HL-60 (cell line): ENCODE results near the gene GPR78.

ENCODE experiments used
- DNase-seq, 2 experiments: peaks; one replicate each; pipeline ENCODE4 v3.0.0-alpha.2; 2010 to 2020; ENCODE audit warnings: low read depth in 1 of 2, low spot score in 1 of 2
- H3K27ac ChIP-seq: fragments of 250-450 bp; sonication (Bioruptor Pico); replicated peaks from 2 replicates; pipeline ENCODE4 v1.5.1; 2020; ENCODE audit warnings: mild to moderate bottlenecking, moderate library complexity
- H3K27me3 ChIP-seq: fragments of 250-450 bp; sonication (Bioruptor Pico); 2 replicates; pipeline ENCODE4 v1.5.1; 2021; ENCODE audit warnings: mild to moderate bottlenecking, moderate library complexity; ENCODE audit not compliant: insufficient read depth, poor library complexity, severe bottlenecking
- H3K4me3 ChIP-seq: replicated peaks from 2 replicates; pipeline ENCODE4 v1.5.1; 2011; ENCODE audit warnings: mild to moderate bottlenecking, control low read depth, low read length; ENCODE audit not compliant: insufficient read depth
- CTCF ChIP-seq: IDR thresholded peaks from one replicate; pipeline ENCODE4 v1.5.1; 2011; ENCODE audit warnings: low read length, control low read depth, inconsistent platforms; ENCODE audit not compliant: insufficient read depth
- GABPA ChIP-seq: IDR thresholded peaks from 2 replicates; pipeline ENCODE4 v1.6.1; 2012; ENCODE audit warnings: low read depth
- POLR2AphosphoS5 ChIP-seq: IDR thresholded peaks from 2 replicates; pipeline ENCODE4 v1.6.1; 2012; ENCODE audit warnings: low read depth
- REST ChIP-seq: IDR thresholded peaks from 2 replicates; pipeline ENCODE4 v1.6.1; 2012; ENCODE audit warnings: low read depth; ENCODE audit not compliant: insufficient replicate concordance
- SPI1 ChIP-seq: IDR thresholded peaks from 2 replicates; pipeline ENCODE4 v1.6.1; 2012; ENCODE audit warnings: low read depth, mild to moderate bottlenecking, borderline replicate concordance

The GPR78 gene

GRCh38 chr4:8599657-8600056, 19.5 kb downstream of the GPR78 start:
- Histone ChIP-seq H3K4me3 (no peak overlapping the region), H3K27ac (no peak overlapping the region), H3K27me3 (no peaks in the 10 kb centered on the region)
- TF ChIP-seq GABPA (no peak), CTCF (no peak), SPI1 (no peak), POLR2AphosphoS5 (no peak), REST (no peak)
- no peak for DNase-seq

GRCh38 chr4:8600266-8600665, 20.1 kb downstream of the GPR78 start:
- TF ChIP-seq POLR2AphosphoS5, result no peak
- no peak for TF ChIP-seq GABPA
- no peak for TF ChIP-seq CTCF
- TF ChIP-seq SPI1, result no peak
- no peak for TF ChIP-seq REST
- Histone ChIP-seq H3K27ac (no peak overlapping the region), H3K4me3 (no peak overlapping the region), H3K27me3 (no peaks in the 10 kb centered on the region)
- no peak for DNase-seq

GRCh38 chr4:8600686-8601085, 20.5 kb downstream of the GPR78 start:
- DNase-seq, result no peak
- Histone ChIP-seq H3K27me3 (no peaks in the 10 kb centered on the region), H3K4me3 (no peak overlapping the region), H3K27ac (no peak overlapping the region)
- no peak for TF ChIP-seq SPI1
- no peak for TF ChIP-seq GABPA
- no peak for TF ChIP-seq POLR2AphosphoS5
- no peak for TF ChIP-seq REST
- no peak for TF ChIP-seq CTCF
